GM21786 (cell line): ENCODE measurements around the gene CFAP97D2.
"Not testable (repeated sequence)": the region's sequence is repeated elsewhere in the genome, so short reads cannot be mapped to it uniquely, and the experiment has no call there.

Experiments used
- ATAC-seq: cut with Tn5 transposase; IDR thresholded peaks from one replicate; pipeline ENCODE4 v1.9.1; 2021; ENCODE audit not compliant: unreplicated experiment

Gene CFAP97D2

DNA sequence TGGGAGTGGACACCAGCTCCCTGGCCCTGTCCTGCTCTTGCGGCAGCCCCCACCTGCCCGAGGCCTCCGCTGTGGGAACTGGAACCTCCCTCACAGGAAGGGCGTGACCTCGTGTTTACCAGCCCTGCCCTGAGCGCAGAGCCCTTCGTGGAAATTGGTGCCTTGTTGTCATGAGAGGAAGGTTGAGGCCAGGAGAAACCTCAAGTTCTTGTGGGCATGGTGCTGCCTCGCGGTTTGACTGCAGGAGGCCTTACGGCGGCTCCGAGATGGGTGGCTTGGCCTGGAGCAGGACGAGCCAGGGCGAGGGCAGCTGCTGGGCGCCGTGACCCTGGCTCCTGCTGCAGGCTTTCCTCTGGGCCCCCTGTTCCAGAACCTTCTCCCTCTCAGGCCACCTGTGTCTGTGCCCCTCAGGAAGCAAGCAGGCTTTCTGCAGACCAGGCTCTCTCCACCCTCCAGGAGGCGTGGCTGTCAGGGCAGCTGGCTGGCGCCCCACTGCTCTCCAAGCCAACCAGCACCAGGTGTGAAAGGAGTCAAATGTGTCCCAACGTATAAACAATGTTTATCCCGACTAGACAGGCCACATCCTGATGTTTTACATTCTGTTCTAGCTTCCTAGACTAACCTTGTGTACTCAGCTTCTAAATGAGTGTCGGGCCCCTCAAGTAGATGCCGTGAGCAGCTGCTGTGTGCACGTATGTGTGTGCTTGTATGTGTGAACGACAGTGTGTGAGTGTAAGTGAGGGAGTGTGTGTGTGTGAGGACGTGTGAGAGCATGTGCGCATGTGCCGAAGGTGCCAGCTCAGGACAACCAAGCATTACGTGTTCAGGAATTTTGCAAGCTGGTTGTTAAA is 36.2 kb upstream of the CFAP97D2 start:
- ATAC-seq, result no peak

DNA sequence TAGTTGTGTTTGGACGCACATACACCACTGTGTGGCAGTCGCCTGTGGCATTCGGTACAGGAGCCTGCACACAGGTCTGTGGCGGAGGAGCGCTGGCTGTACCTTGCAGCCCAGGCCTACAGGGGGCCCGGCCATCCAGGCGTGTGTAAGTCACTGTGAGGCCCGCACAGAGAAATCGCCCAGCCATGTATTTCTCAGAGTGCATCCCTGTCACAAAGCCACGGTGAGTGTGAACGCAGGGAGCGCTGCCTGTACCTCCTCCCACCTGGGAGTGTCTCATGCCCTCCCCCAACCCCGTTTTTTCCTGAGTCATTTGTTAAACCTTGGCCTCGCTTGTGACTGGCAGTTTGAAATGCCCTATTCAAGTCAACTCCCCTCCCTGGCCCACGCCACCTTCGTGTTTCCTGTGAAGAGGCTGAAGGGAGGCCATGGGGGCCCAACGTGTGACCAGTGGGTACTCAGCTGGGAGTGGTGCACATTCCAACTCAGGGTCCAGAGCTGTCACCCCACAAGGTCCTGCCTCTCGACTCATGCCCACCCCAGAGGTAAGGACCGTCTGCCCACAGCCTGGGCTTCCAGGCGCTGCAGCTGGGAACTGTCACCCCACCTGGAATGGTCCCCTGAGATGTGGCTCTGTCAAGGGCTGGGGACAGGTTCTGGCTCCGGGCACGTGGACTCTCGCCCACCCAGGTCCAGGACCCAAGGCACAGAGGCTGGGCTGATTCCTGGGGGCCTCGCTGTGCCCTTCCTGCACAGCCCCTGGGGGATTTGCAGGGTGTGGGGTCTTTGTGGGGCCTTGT is 35.1 kb upstream of the CFAP97D2 start:
- ATAC-seq, result no peak

- ATAC-seq, result no peak
These were observed 34.3 kb upstream of the CFAP97D2 start for GRCh38 chr13:114144606-114145244.

DNA sequence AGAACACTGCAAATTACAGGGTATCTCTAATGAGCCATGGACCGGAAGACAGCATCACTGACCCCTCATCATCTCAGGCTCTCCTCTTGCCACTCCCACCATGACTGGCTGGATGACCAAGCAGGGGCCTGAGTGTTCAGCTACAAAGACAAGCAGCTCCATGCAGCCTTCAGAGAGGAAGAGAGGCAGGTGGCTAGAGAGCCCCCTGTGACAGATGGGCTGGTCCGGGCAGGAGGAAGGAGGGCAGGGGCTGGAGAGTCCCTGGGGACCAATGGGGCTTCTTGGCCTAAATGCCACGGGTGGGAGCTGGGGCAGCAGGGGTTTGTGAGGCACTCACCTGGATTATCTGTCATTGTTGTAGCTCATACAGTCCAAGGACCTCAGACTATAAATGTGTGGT is 33.8 kb upstream of the CFAP97D2 start:
- ATAC-seq, result no peak

- ATAC-seq, result no peak
These were observed 33.3 kb upstream of the CFAP97D2 start for GRCh38 chr13:114145722-114146121.

- ATAC-seq, result no peak
These were observed 32.9 kb upstream of the CFAP97D2 start for GRCh38 chr13:114146173-114146572.

GRCh38 chr13:114146629-114147028 is 32.4 kb upstream of the CFAP97D2 start:
- ATAC-seq, result no peak

DNA sequence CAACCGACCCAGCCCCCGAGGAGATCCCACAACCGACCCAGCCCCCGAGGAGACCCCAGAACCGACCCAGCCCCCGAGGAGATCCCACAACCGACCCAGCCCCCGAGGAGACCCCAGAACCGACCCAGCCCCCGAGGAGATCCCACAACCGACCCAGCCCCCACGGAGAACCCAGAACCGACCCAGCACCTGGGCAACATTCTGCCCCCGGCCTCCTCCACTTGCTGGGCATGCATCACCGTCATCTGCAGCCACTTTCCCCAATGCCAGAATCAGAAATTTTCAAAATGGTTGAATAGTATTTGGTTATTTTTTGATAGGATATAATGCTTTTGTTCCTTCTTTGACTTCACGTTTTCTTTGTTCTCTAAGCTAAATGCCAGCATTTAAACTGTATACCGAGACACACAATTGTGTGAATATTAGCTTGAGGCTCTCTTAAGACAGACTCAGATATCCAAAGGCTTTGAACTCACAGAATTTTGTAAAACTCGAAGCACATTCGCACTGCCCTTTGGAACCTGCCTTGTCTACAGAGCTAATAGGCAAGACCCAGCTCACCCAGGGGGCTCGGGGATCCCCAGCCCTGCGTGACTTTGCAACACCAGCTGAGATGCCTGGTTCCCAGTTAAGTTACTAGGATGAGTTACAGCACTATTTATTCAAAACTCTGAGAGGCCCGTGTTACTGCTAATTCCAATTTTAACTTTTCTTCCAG is 31.1 kb upstream of the CFAP97D2 start:
- no peak for ATAC-seq

GRCh38 chr13:114148521-114148855 is 30.6 kb upstream of the CFAP97D2 start:
- peak; percentile 78 for ATAC-seq

- not testable (repeated sequence) for ATAC-seq
These were observed 30.2 kb upstream of the CFAP97D2 start for GRCh38 chr13:114148886-114149285.

- ATAC-seq, result no peak
These were observed 29.0 kb upstream of the CFAP97D2 start for GRCh38 chr13:114149774-114150740.

DNA sequence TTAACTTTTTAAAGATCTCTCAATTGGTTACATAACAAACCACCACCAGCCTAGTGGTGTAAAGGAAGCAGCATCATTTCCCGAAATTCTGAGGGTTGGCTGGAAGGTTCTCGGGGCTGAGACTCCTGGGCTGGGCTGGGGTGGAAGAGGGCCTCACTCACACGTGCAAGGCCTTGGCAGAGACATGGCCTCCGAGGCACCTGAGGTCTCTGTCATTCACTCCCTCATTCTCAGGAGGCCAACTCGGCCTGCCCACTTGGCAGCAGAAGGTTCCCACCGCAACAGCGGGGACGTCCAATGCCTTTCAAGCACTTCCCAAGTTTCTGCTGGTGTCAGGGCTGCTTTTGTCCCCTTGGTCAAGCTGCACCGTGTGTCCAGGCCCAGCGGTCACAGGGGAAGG is 28.0 kb upstream of the CFAP97D2 start:
- ATAC-seq, result no peak

GRCh38 chr13:114151565-114152284 is 27.3 kb upstream of the CFAP97D2 start:
- no peak for ATAC-seq

DNA sequence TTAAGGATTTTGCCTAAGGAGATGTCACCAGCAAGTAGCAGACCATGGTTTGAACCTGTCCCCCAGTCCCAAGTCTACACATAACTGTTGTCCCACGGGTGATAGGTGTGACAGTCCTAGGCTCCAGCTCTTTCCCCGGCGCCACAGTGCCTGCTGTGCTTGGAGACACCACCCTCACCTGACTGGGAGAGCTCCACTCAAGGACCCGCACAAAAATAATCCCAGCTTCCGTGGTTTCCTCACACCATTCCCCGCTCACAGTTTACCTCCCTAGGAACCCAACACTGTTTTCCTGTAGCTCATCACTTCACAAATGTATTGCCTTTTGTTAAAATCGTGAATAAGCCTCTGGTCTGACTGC is 26.8 kb upstream of the CFAP97D2 start:
- no peak for ATAC-seq

GRCh38 chr13:114152831-114153371 is 26.2 kb upstream of the CFAP97D2 start:
- ATAC-seq, result no peak

DNA sequence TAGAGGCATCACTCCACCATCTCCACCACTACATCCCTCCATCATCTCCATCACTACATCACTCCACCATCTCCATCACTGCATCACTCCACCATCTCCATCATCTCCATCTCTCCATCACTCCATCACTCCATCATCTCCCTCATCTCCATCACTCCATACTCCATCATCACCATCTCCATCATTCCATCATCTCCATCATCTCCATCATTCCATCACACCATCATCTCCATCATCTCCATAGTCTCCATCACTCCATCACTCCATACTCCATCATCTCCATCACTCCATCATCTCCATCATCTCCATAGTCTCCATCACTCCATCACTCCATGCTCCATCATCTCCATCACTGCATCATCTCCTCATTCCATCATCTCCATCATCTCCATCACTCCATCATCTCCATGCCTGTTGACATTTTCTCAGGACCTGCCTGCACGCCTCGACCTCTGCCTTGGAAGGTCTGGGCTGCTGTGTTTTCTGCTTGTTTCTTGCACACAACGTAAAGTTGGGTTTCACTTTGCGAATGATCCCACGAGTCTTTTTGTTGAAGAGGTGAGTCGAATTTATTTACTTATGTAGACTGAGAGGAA is 25.5 kb upstream of the CFAP97D2 start:
- no peak for ATAC-seq

GRCh38 chr13:114154476-114154875 is 24.6 kb upstream of the CFAP97D2 start:
- ATAC-seq, result no peak

DNA sequence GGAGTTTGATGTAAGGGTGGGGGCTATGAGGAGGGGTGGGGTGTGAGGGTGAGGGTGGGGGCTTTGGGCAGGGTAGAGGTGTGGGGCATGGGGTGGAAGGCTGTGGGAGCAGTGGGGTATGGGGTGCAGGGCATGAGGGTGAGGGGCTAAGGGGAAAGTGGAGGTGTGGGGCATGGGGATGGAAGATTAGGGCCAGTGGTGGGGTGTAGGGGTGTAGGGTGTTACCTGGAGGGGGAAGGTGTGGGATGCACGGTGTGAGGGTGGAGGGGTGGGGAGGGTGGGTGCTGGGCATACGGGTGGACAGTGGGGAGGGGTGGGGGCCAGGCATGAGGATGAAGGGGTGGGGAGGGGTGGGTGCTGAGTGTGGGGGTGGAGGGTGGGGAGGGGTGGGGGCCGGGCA is 23.7 kb upstream of the CFAP97D2 start:
- ATAC-seq, result no peak
